GM12878 (cell line): ENCODE results near the gene SIGLEC11. TPM values are rescaled to one million over a fixed set of nuclear protein-coding genes. Genes with fewer than 3 reads are reported as not detected.

Source experiments
- ATAC-seq: fragments of 200-7000 bp; cut with Tn5 transposase; 3 replicates; pipeline ENCODE4 v1.9.1; 2020; ENCODE audit warnings: mild to moderate bottlenecking, moderate library complexity
- BruUV-seq: library from RNA; stranded (reverse); fragments of 400-500 nt; replicated peaks from 2 replicates; lab custom pipeline; 2021; lab: Mats Ljungman, UMichigan
- CTCF ChIA-PET: fragments of 300-600 bp; sonication (Branson Sonifier 250); formaldehyde crosslinking; extraction: SDS; loops from one replicate; lab custom pipeline; 2021; ENCODE audit warnings: inconsistent platforms; lab: Yijun Ruan, JAX
- POLR2A ChIA-PET: fragments of 350-600 bp; formaldehyde crosslinking; extraction: SDS; loops from one replicate; lab custom pipeline; 2021; ENCODE audit warnings: inconsistent platforms; lab: Charles Lee
- RAD21 ChIA-PET: fragments of 300-600 bp; sonication (Branson Sonifier 250); formaldehyde crosslinking; loops from one replicate; lab custom pipeline; 2023; ENCODE audit warnings: antibody characterized with exemption; ENCODE audit not compliant: unreplicated experiment; lab: Charles Lee
- SMC1A ChIA-PET: fragments of 300-600 bp; sonication (Branson Sonifier 250); formaldehyde crosslinking; loops from one replicate; lab custom pipeline; 2023; ENCODE audit not compliant: unreplicated experiment, uncharacterized antibody; lab: Charles Lee
- DNase-seq: peaks from one replicate; pipeline ENCODE4 v3.0.0-alpha.2; 2011; ENCODE audit warnings: low read depth, low spot score
- FAIRE-seq: peaks from 3 replicates; lab custom pipeline; 2011; peaks lifted over from hg19 to GRCh38; lab: Jason Lieb, UNC
- H2AFZ ChIP-seq: 2 replicates; pipeline ENCODE4 v1.6.0; 2011; ENCODE audit warnings: low read depth, low read length, control low read depth; ENCODE audit not compliant: control insufficient read depth
- H3K27ac ChIP-seq: 2 replicates; pipeline ENCODE4 v1.5.1; 2011; ENCODE audit warnings: control low read depth; ENCODE audit not compliant: control insufficient read depth, insufficient read depth
- H3K27me3 ChIP-seq, 2 experiments: replicated peaks in 1 of 2; 2 replicates each; pipeline versions ENCODE4 v1.6.0 to v1.6.1; 2011; ENCODE audit warnings: low read length in 1 of 2; ENCODE audit not compliant: control insufficient read depth in 2 of 2, insufficient read depth in 2 of 2
- H3K36me3 ChIP-seq, 2 experiments: 2 replicates each; pipeline ENCODE4 v1.5.1; 2011; ENCODE audit warnings: low read length in 1 of 2; ENCODE audit not compliant: control insufficient read depth in 2 of 2, insufficient read depth in 2 of 2
- H3K4me1 ChIP-seq: 2 replicates; pipeline ENCODE4 v1.6.1; 2011; ENCODE audit warnings: mild to moderate bottlenecking, low read length, moderate library complexity, mixed read lengths; ENCODE audit not compliant: control insufficient read depth, insufficient read depth
- H3K4me2 ChIP-seq: 2 replicates; pipeline ENCODE4 v1.6.0; 2011; ENCODE audit warnings: control low read depth; ENCODE audit not compliant: control insufficient read depth, insufficient read depth
- H3K4me3 ChIP-seq: fragments of 200-600 bp; sonication (generic); 2 replicates; pipeline ENCODE4 v1.5.1; 2016
- H3K79me2 ChIP-seq: 2 replicates; pipeline ENCODE4 v1.6.0; 2011; ENCODE audit warnings: low read length; ENCODE audit not compliant: control insufficient read depth, insufficient read depth
- H3K9ac ChIP-seq: 2 replicates; pipeline ENCODE4 v1.8.0; 2011; ENCODE audit warnings: low read length, control low read depth, mixed read lengths; ENCODE audit not compliant: control insufficient read depth, insufficient read depth
- H3K9me3 ChIP-seq: replicated peaks from 3 replicates; pipeline ENCODE4 v1.5.1; 2011; ENCODE audit warnings: mild to moderate bottlenecking, low read length; ENCODE audit not compliant: control insufficient read depth, insufficient read depth
- H4K20me1 ChIP-seq: 2 replicates; pipeline ENCODE4 v1.6.0; 2011; ENCODE audit not compliant: control insufficient read depth, insufficient read depth
- ASH2L ChIP-seq: fragments of 300-600, 200-600 bp; sonication (generic); IDR thresholded peaks from 2 replicates; pipeline ENCODE4 v1.6.1; 2017; ENCODE audit warnings: low read depth, mild to moderate bottlenecking, borderline replicate concordance
- BACH1 ChIP-seq: fragments of 450-650 bp; IDR thresholded peaks from 2 replicates; pipeline ENCODE4 v1.6.1; 2017; ENCODE audit warnings: mild to moderate bottlenecking, borderline replicate concordance
- BCLAF1 ChIP-seq: fragments of 450-650 bp; IDR thresholded peaks from 2 replicates; pipeline ENCODE4 v1.6.1; 2017; ENCODE audit warnings: antibody characterized with exemption, mild to moderate bottlenecking, moderate library complexity
- CBX3 ChIP-seq: fragments of 200-600 bp; sonication (generic); IDR thresholded peaks from 2 replicates; pipeline ENCODE4 v1.6.1; 2016; ENCODE audit warnings: low read depth, borderline replicate concordance
- EED ChIP-seq: sonication (generic); IDR thresholded peaks from 2 replicates; pipeline ENCODE4 v1.6.1; 2016; ENCODE audit warnings: antibody characterized with exemption, low read depth
- FOXK2 ChIP-seq: fragments of 450-650 bp; IDR thresholded peaks from 2 replicates; pipeline ENCODE4 v1.6.1; 2017; ENCODE audit warnings: mild to moderate bottlenecking, moderate library complexity
- FOXM1 ChIP-seq: IDR thresholded peaks from 2 replicates; pipeline ENCODE4 v1.6.1; 2012; ENCODE audit warnings: low read depth, mild to moderate bottlenecking, inconsistent platforms, low read length, moderate library complexity
- IKZF2 ChIP-seq, 2 experiments: fragments of 450-650 bp; IDR thresholded peaks; 2 replicates each; pipeline ENCODE4 v1.6.1; 2017; ENCODE audit warnings: mild to moderate bottlenecking in 2 of 2, moderate library complexity in 2 of 2
- NFIC ChIP-seq: IDR thresholded peaks from 2 replicates; pipeline ENCODE4 v1.6.1; 2012; ENCODE audit warnings: low read depth, mild to moderate bottlenecking, inconsistent platforms, low read length, moderate library complexity
- NR2C1 ChIP-seq: fragments of 450-650 bp; IDR thresholded peaks from 2 replicates; pipeline ENCODE4 v1.6.1; 2017; ENCODE audit warnings: antibody characterized with exemption, mild to moderate bottlenecking, moderate library complexity
- NRF1 ChIP-seq: conservative IDR thresholded peaks from 2 replicates; pipeline ENCODE4 v1.6.1; 2011; ENCODE audit warnings: mild to moderate bottlenecking, low read depth, low read length, improper control_type of control experiment
- SIN3A ChIP-seq: IDR thresholded peaks from 2 replicates; pipeline ENCODE4 v1.6.1; 2012; ENCODE audit warnings: low read depth, low read length, improper control_type of control experiment
- SIX5 ChIP-seq: IDR thresholded peaks from 2 replicates; pipeline ENCODE4 v1.6.1; 2011; ENCODE audit warnings: mild to moderate bottlenecking, low read depth, low read length, moderate library complexity; ENCODE audit not compliant: severe bottlenecking
- SRF ChIP-seq, 2 experiments: IDR thresholded peaks; 2 replicates each; pipeline ENCODE4 v1.6.1; 2011; ENCODE audit warnings: low read depth in 2 of 2, low read length in 2 of 2, mild to moderate bottlenecking in 1 of 2, moderate library complexity in 1 of 2
- TAF1 ChIP-seq: IDR thresholded peaks from 2 replicates; pipeline ENCODE4 v1.6.1; 2011; ENCODE audit warnings: mild to moderate bottlenecking, low read depth, low read length, borderline replicate concordance
- TBL1XR1 ChIP-seq: IDR thresholded peaks from 2 replicates; pipeline ENCODE4 v1.6.1; 2012; ENCODE audit warnings: low read depth, low read length, improper control_type of control experiment
- USF2 ChIP-seq: IDR thresholded peaks from 2 replicates; pipeline ENCODE4 v1.6.1; 2011; ENCODE audit warnings: low read depth, low read length, improper control_type of control experiment, borderline replicate concordance
- ZNF622 ChIP-seq: fragments of 450-650 bp; IDR thresholded peaks from 2 replicates; pipeline ENCODE4 v1.6.1; 2017; ENCODE audit warnings: mild to moderate bottlenecking, inconsistent platforms
- WGBS: methylation state at CpG from one replicate; pipeline ENCODE4 v1.1.6; 2016; ENCODE audit warnings: low lambda C conversion rate; ENCODE audit not compliant: insufficient replicate concordance, insufficient coverage; ENCODE audit errors: missing lambda C conversion rate; 5-methylcytosine and 5-hydroxymethylcytosine counted together
- in situ Hi-C: fragments of 300-500 bp; cut with MboI; formaldehyde crosslinking; loops from 9 replicates; pipeline ENCODE4 v1.14.3; 2018; ENCODE audit warnings: mixed read lengths
- intact Hi-C: fragments of 100-400 bp; cut with micrococcal nuclease; formaldehyde crosslinking; loops from one replicate; pipeline ENCODE4 v1.14.2; 2022; ENCODE audit not compliant: unreplicated experiment
- polyA plus RNA-seq, 11 experiments: library from polyadenylated mRNA; depleted of rRNA in 4 of 11; unstranded in 6 of 11; stranded (reverse) in 5 of 11; fragments of >200 nt; fragmentation: Nextera tagmentation in 4 of 11; fragmentation: Illumina TruSeq in 1 of 11; extraction: Ambion mirVana in 4 of 11; extraction: Trizol in 1 of 11; gene quantifications; 1 replicate in 1 of 11; 2 replicates in 10 of 11; pipeline versions ENCODE4 v1.2.1 to v1.2.3, GENCODE V29; 2011 to 2016; ENCODE audit warnings: inconsistent platforms in 2 of 11, missing spikeins in 2 of 11, low read depth in 1 of 11
- total RNA-seq, 4 experiments: library from RNA; depleted of rRNA in 3 of 4; stranded (reverse); fragments of >200 nt in 3 of 4; fragmentation: Illumina TruSeq in 1 of 4; extraction: Trizol in 1 of 4; gene quantifications; 2 replicates each; pipeline versions ENCODE4 v1.2.1 to v1.2.3, GENCODE V29; 2013 to 2021

Gene SIGLEC11
- total and polyA plus RNA-seq, 10 of the 15 experiments (the other 5 are each of a cell fraction or from before 2014, with no cell fraction given), result not detected

- TF ChIP-seq FOXK2, result no peak
Observed at GRCh38 chr19:49929611-49930482, 31.1 kb downstream of the SIGLEC11 start (continued).

GRCh38 chr19:49929121-49929610 lies 31.8 kb downstream of the SIGLEC11 start, which contains the start of the genes ATF5 and NUP62:
ATF5 (plus strand) TSS chr19:49929205; CDS start chr19:49930851, 1,646 bp downstream.
NUP62 (minus strand) TSS chr19:49929504; CDS start chr19:49909807, 19,697 bp downstream.
- FAIRE-seq, result peak; percentile 41
- POLR2A ChIA-PET, result interaction anchor here (0.6 to 5.8 kb wide), 21 partner anchors 10 to 288 kb away, joined by 3 to 113 read pairs (median 7); partner anchors contain the start of genes AKT1S1, IL4I1, PTOV1 and RRAS
- H3K4me3 ChIP-seq, result peak within 1 kb of the TSS; percentile 92
- H3K9me3 ChIP-seq, result no peaks in the 10 kb centered on the region
- peak; percentile 64 for ATAC-seq
- peak within 1 kb of the TSS; percentile 82 for H2AFZ ChIP-seq
- TSS peak; percentile 76 for BruUV-seq
- H3K36me3 ChIP-seq, result peaks cover 9 to 25% of the 10 kb centered on the region in 2 experiments; a peak in 3 of 4 replicates
- WGBS, result 2% methylated on average over 48 of the region's 48 CpGs
- intact Hi-C loops, result loop anchor here (2.0 to 5.0 kb wide), 2 partner anchors 32 to 52 kb away; partner anchors contain the start of genes AKT1S1, IL4I1 and TBC1D17
- peaks cover 20% of the 10 kb centered on the region for H3K4me1 ChIP-seq
- H3K27ac ChIP-seq, result peak within 1 kb of the TSS; percentile 94
- in situ Hi-C loops, result no loop called here
- H4K20me1 ChIP-seq, result no peaks in the 10 kb centered on the region
- CTCF ChIA-PET, result interaction anchor here (0.8 to 3.3 kb wide), 12 partner anchors 11 to 211 kb away, joined by 3 to 33 read pairs (median 4); partner anchors contain the start of genes AKT1S1, PNKP and TBC1D17
- SMC1A ChIA-PET, result interaction anchor here (0.8 to 4.8 kb wide), 15 partner anchors 9 to 116 kb away, joined by 3 to 78 read pairs (median 5); partner anchors contain the start of genes AKT1S1, FUZ, IL4I1 and TBC1D17
- H3K4me2 ChIP-seq, result peak within 1 kb of the TSS; percentile 97
- peak within 1 kb of the TSS; percentile 95 for H3K9ac ChIP-seq
- H3K79me2 ChIP-seq, result peaks cover 74% of the 10 kb centered on the region
- DNase-seq, result peak; percentile 46
- no peaks in the 10 kb centered on the region for H3K27me3 ChIP-seq
- RAD21 ChIA-PET, result interaction anchor here (1.0 to 5.0 kb wide), 13 partner anchors 12 to 82 kb away, joined by 3 to 66 read pairs (median 5); partner anchors contain the start of genes AKT1S1, IL4I1, PNKP and TBC1D17
- peak in 1 of 2 experiments; percentile 63; a peak in 2 of 4 replicates for TF ChIP-seq IKZF2 (IDR thresholded peaks at IDR 0.05)
- TF ChIP-seq SRF (IDR thresholded peaks at IDR 0.05; ENCODE audit: low read depth in 2 of 2, low read length in 2 of 2), result no peak
- TF ChIP-seq NRF1, result peak; percentile 72
- no peak for TF ChIP-seq SIN3A
- TF ChIP-seq ZNF622, result no peak
- TF ChIP-seq NFIC, result no peak
- no peak for TF ChIP-seq NR2C1
- TF ChIP-seq TAF1, result peak; percentile 93
- no peak for TF ChIP-seq ASH2L
- TF ChIP-seq BACH1, result no peak; the same call in 1 of the 2 replicates
- no peak for TF ChIP-seq USF2
- no peak for TF ChIP-seq CBX3
- TF ChIP-seq SIX5, result no peak
- TF ChIP-seq BCLAF1, result peak; percentile 17; the same call in 1 of the 2 replicates
- peak; percentile 77 for TF ChIP-seq EED
- no peak; the same call in 1 of the 2 replicates for TF ChIP-seq TBL1XR1
- no peak for TF ChIP-seq FOXM1
